ENCODE data around the gene RNF166. TPM values are rescaled to one million over a fixed set of nuclear protein-coding genes. Genes with fewer than 3 reads are reported as not detected.
"Not testable (repeated sequence)": the region's sequence is repeated elsewhere in the genome, so short reads cannot be mapped to it uniquely, and the experiment has no call there.

RNF166 gene
- total RNA-seq, 2 experiments from 2014 or later: 58.7 to 59.0 TPM

DNA sequence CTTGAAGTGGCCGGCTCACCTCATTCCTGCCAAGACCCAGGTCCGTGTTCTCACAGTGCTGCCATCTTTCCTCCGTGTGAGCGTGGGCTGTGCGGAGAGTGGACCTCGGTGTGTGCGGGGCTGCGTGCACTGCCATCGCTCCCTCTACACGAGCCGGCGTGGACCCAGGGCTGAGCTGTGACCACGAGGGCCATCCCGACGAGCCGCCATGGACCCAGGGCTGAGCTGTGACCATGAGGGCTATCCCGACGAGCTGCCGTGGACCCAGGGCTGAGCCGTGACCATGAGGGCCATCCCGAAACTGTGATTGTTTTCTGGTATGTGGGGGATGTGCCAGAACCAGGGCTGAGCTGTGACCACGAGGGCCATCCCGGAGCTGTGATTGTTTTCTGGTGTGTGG lies 34.4 kb downstream of the RNF166 start:
- peaks cover 2% of the 10 kb centered on the region for H3K9me3 Mint-ChIP-seq
- H3K36me3 Mint-ChIP-seq: peaks cover 6% of the 10 kb centered on the region
- no peak overlapping the region for H3K27ac Mint-ChIP-seq
- no peaks in the 10 kb centered on the region for H3K4me1 Mint-ChIP-seq
- H3K27me3 Mint-ChIP-seq: no peaks in the 10 kb centered on the region
- H3K4me3 Mint-ChIP-seq: no peak overlapping the region
- no peak for DNase-seq

- Mint-ChIP-seq H3K4me1 (peaks cover 2% of the 10 kb centered on the region), H3K27ac (no peak overlapping the region), H3K4me3 (no peak overlapping the region), H3K36me3 (peaks cover 6% of the 10 kb centered on the region), H3K9me3 (peaks cover 2% of the 10 kb centered on the region), H3K27me3 (no peaks in the 10 kb centered on the region)
- no peak for DNase-seq
Measured at GRCh38 chr16:88669980-88670379, 36.2 kb downstream of the RNF166 start.

DNA sequence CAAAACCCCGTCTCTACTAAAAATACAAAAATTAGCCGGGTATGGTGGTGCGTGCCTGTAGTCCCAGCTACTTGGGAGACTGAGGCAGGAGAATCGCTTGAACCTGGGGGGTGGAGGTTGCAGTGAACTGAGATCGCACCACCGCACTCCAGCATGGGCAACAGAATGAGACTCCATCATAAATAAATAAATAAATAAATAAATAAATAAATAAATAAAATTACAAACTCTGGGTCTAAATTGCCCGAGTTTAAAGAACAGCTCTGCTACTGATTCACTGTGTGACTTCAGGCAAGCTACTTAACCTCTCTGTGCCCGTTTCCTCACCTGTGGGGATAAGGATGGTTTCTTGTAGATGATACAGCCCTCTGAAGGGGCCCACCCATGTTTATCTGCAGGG lies 36.7 kb downstream of the RNF166 start:
- not testable (repeated sequence) for H3K4me3 Mint-ChIP-seq, DNase-seq, H3K36me3 Mint-ChIP-seq, H3K9me3 Mint-ChIP-seq, H3K27me3 Mint-ChIP-seq, H3K4me1 Mint-ChIP-seq, H3K27ac Mint-ChIP-seq

DNA sequence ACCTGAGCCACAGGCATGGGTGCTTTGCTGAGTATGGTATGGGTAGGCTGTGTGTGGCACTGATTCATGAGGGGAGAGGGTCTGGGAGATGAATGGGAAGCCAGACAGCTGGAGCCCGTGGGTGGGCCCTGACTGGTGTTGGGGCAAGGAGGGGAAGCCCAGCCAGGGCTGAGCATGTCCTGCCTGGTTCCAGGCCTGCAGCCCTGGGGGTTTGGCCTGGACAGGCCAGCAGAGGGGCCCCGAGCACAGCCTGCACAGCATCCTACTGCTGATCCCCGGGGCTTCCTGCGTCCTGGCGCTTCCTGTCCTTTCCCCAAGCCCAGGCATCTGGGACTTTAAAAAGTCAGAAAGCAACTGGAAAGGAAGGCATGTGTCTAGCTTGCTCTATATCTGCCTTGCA lies 38.7 kb downstream of the RNF166 start:
- Mint-ChIP-seq H3K4me1 (peaks cover 7% of the 10 kb centered on the region), H3K9me3 (peaks cover 2% of the 10 kb centered on the region), H3K27ac (no peak overlapping the region), H3K27me3 (no peaks in the 10 kb centered on the region), H3K36me3 (peaks cover 6% of the 10 kb centered on the region), H3K4me3 (no peak overlapping the region)
- DNase-seq: no peak

DNA sequence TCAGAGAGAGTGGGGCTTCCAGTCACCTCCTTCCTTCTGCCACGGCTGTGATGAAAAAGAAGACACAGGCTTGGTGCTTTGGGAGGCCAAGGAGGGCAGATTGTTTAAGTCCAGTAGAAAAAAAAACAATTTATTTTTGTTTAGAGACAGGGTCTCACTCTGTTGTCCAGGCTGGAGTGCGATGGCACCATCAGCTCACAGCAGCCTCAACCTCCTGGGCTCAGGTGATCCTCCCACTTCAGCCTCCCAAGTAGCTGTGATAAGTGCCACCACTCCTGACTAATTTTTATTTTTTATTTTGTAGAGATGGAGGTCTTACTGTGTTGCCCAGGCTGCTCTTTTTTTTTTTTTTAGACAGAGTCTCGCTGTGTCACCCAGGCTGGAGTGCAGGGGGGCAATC lies 40.6 kb downstream of the RNF166 start:
- DNase-seq: no peak
- peaks cover 6% of the 10 kb centered on the region for H3K36me3 Mint-ChIP-seq
- peaks cover 16% of the 10 kb centered on the region for H3K4me1 Mint-ChIP-seq
- peaks cover 2% of the 10 kb centered on the region for H3K9me3 Mint-ChIP-seq
- H3K4me3 Mint-ChIP-seq: no peak overlapping the region
- H3K27ac Mint-ChIP-seq: no peak overlapping the region
- no peaks in the 10 kb centered on the region for H3K27me3 Mint-ChIP-seq

DNA sequence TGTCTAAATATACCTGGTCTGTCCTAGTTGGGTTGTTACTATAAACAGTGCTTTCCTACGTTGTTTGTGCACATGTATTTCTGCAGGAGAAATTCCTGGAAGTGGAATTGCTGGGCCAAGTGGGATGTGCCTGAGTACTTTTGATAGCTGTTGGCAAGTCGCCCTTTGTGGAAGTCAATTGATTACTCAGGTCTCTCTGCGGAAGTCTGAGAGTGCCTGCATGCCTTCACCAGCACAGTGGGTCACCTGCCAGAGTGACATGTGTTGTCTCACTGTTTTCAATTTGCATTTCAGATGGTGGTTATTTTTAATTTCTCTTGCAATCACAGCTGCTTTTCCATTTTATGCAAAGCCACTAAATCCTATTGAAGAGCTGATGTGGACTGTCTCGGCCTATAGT lies 41.1 kb downstream of the RNF166 start:
- Mint-ChIP-seq H3K4me1 (peaks cover 16% of the 10 kb centered on the region), H3K27ac (no peak overlapping the region)

DNA sequence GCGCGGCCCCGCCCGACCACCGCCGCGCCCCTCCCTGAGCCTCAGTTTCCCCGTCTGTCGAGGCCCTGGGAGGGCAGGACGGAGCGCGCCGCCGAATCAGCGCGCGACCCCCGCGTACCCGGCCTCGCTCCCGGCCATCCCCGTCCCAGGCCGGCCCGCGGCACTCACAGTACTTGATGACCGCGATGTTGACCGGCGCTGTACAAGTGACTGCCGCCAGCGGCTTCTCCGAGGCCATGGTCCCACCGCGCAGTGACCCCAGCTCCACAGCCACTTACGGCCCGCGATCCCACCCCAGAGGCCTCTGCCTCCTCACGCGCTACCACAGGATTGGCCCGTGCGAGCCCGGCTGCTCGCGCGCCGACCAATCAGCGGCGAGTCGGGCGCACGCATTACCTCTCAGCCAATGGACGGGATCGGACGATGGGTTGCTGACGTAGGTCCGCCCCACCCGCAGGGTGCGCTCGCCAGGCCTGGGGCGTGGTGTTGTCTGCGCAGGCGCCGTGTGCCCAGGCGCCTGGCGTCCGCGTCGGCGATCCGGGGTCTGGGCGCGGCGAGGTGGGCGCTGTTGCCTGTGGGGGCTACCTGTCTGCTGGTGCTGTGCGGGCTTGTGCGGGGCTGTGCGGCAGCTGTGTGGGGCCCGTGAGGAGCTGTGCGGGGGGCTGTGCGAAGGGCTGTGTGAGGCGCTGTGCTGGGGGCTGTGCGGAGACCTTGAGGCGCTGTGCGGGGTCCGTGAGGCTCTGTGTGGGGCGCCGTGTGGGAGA lies 43.2 kb downstream of the RNF166 start, which contains the start of gene MVD:
Gene MVD (minus strand): TSS at position 249 of the 764 bp plus-strand sequence. CDS start 11 bp downstream, at position 238.
- no peaks in the 10 kb centered on the region for H3K27me3 Mint-ChIP-seq
- peaks cover 16% of the 10 kb centered on the region for H3K4me1 Mint-ChIP-seq
- no peaks in the 10 kb centered on the region for H3K9me3 Mint-ChIP-seq
- DNase-seq: peak; percentile 97
- peak within 1 kb of the TSS; percentile 92 for H3K4me3 Mint-ChIP-seq
- peaks cover 3% of the 10 kb centered on the region for H3K36me3 Mint-ChIP-seq
- peak within 1 kb of the TSS; percentile 89 for H3K27ac Mint-ChIP-seq

More for the DNA sequence above, 41.1 kb downstream of the RNF166 start:
- no peak for DNase-seq
- Mint-ChIP-seq H3K36me3 (peaks cover 6% of the 10 kb centered on the region), H3K9me3 (peaks cover 2% of the 10 kb centered on the region), H3K27me3 (no peaks in the 10 kb centered on the region), H3K4me3 (peak overlapping the region; percentile 5)

DNA sequence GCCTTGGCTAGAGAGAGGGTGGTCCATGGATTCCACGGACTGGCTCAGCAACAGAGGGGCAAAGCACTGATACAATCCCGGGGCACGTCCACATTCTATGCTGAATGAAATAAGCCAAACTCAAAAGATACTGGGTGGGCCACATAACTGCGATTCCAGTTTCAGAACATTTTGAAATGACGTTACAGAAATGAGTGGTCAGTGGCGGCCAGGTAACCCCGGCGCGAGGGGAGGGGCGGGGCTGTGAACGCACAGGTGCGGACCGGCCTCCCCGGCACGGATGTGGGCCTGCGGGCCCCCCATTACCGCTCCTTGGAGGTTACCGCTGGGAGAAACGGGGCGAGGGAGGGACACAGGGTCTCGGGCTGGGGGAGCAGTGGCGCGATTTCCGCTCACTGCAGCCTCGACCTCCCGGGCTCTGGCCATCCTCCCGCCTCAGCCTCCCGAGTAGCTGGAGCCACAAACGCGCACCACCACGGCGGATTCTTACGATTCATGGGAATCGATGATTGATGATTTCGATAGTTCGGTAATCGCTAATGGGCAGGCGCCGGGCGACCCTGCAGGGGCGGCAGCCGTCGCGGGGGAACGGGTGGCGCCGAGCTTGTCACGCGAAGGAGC lies 43.9 kb downstream of the RNF166 start:
- peak overlapping the region; percentile 69 for H3K27ac Mint-ChIP-seq
- H3K9me3 Mint-ChIP-seq: no peaks in the 10 kb centered on the region
- H3K4me3 Mint-ChIP-seq: peak overlapping the region; percentile 92
- DNase-seq: peak; percentile 43
- peaks cover 16% of the 10 kb centered on the region for H3K4me1 Mint-ChIP-seq
- H3K27me3 Mint-ChIP-seq: no peaks in the 10 kb centered on the region
- peaks cover 3% of the 10 kb centered on the region for H3K36me3 Mint-ChIP-seq

- no peak for DNase-seq
- Mint-ChIP-seq H3K4me1 (peaks cover 16% of the 10 kb centered on the region), H3K36me3 (peaks cover 4% of the 10 kb centered on the region), H3K27ac (no peak overlapping the region), H3K9me3 (no peaks in the 10 kb centered on the region), H3K4me3 (peak overlapping the region; percentile 12), H3K27me3 (no peaks in the 10 kb centered on the region)
Measured at GRCh38 chr16:88661468-88661867, 44.7 kb downstream of the RNF166 start.

- peaks cover 13% of the 10 kb centered on the region for H3K4me1 Mint-ChIP-seq
Measured at GRCh38 chr16:88659160-88659559, 47.0 kb downstream of the RNF166 start.

GRCh38 chr16:88658714-88659113 lies 47.5 kb downstream of the RNF166 start:
- DNase-seq: no peak
- Mint-ChIP-seq H3K27ac (no peak overlapping the region), H3K9me3 (no peaks in the 10 kb centered on the region), H3K4me1 (peaks cover 10% of the 10 kb centered on the region), H3K36me3 (peaks cover 4% of the 10 kb centered on the region), H3K4me3 (no peak overlapping the region), H3K27me3 (no peaks in the 10 kb centered on the region)

More at GRCh38 chr16:88659160-88659559, 47.0 kb downstream of the RNF166 start:
- peaks cover 4% of the 10 kb centered on the region for H3K36me3 Mint-ChIP-seq
- H3K27me3 Mint-ChIP-seq: no peaks in the 10 kb centered on the region
- no peaks in the 10 kb centered on the region for H3K9me3 Mint-ChIP-seq
- no peak overlapping the region for H3K27ac Mint-ChIP-seq
- DNase-seq: no peak
- H3K4me3 Mint-ChIP-seq: no peak overlapping the region

DNA sequence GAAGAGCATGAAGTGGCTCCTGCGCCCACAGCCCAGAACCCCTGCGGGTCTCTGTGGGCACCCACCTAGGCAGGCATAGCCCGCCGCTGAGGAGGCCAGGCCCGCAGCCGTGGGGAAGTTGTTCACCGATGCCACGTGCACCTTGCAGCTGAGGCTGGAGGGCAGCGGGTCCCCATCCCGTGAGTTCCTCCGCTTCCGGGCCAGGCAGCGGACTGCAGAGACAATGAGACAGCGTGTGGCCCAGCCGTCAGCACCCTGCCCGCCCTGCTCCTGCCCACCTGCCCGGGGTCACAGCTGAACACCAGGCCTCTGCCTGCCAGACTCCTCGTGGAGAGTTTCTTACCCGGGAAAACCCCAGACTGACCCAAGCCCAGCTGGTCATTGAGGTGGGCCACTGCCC lies 48.8 kb downstream of the RNF166 start:
- Mint-ChIP-seq H3K27me3 (no peaks in the 10 kb centered on the region), H3K36me3 (peaks cover 4% of the 10 kb centered on the region), H3K27ac (no peak overlapping the region), H3K4me1 (peaks cover 10% of the 10 kb centered on the region), H3K9me3 (no peaks in the 10 kb centered on the region), H3K4me3 (no peak overlapping the region)
- no peak for DNase-seq

- Mint-ChIP-seq H3K27ac (no peak overlapping the region), H3K27me3 (no peaks in the 10 kb centered on the region), H3K4me1 (peaks cover 7% of the 10 kb centered on the region), H3K36me3 (peaks cover 4% of the 10 kb centered on the region), H3K4me3 (no peak overlapping the region), H3K9me3 (no peaks in the 10 kb centered on the region)
- DNase-seq: no peak
Measured at GRCh38 chr16:88656291-88656980, 49.8 kb downstream of the RNF166 start.

GRCh38 chr16:88655733-88656281 lies 50.4 kb downstream of the RNF166 start:
- peaks cover 5% of the 10 kb centered on the region for H3K36me3 Mint-ChIP-seq
- no peak overlapping the region for H3K4me3 Mint-ChIP-seq
- no peaks in the 10 kb centered on the region for H3K9me3 Mint-ChIP-seq

More at GRCh38 chr16:88655733-88656281, 50.4 kb downstream of the RNF166 start:
- no peak for DNase-seq
- Mint-ChIP-seq H3K4me1 (peaks cover 7% of the 10 kb centered on the region), H3K27me3 (no peaks in the 10 kb centered on the region), H3K27ac (no peak overlapping the region)

Data from activated naive CD8-positive, alpha-beta T cell treated with anti-CD3 and anti-CD28 coated beads for 36 hours (primary cell).